Stimulated activated naive B cell treated with anti-CD40 and anti-IgM and Interleukin-4, amounts not matched to agents 10 μg/mL and 1 μg/mL and 100 μg/mL, for 72 hours (primary cell): ENCODE results near the gene SLC1A2.
"Not testable (repeated sequence)": the region's sequence is repeated elsewhere in the genome, so short reads cannot be mapped to it uniquely, and the experiment has no call there.

Experiments
- ATAC-seq, 2 donors: fragments of 150-1000 bp; cut with Tn5 transposase; replicated peaks; 2 replicates each; pipeline ENCODE4 v1.10.0; 2021; ENCODE audit warnings: moderate library complexity in 1 of 2
- DNase-seq: peaks from one replicate; pipeline ENCODE4 v3.0.0; 2021
- H3K27ac Mint-ChIP-seq: one replicate; pipeline ENCODE4 v1.8.0; 2022; ENCODE audit warnings: mild to moderate bottlenecking, mixed read lengths
- H3K27me3 Mint-ChIP-seq, 2 donors: one replicate each; pipeline ENCODE4 v1.8.0; 2022; ENCODE audit warnings: mixed read lengths in 2 of 2
- H3K36me3 Mint-ChIP-seq, 2 donors: one replicate each; pipeline ENCODE4 v1.8.0; 2022; ENCODE audit warnings: mixed read lengths in 2 of 2, mild to moderate bottlenecking in 1 of 2
- H3K4me1 Mint-ChIP-seq, 2 donors: one replicate each; pipeline ENCODE4 v1.8.0; 2022; ENCODE audit warnings: mixed read lengths in 2 of 2, mild to moderate bottlenecking in 1 of 2
- H3K4me3 Mint-ChIP-seq, 2 donors: one replicate each; pipeline ENCODE4 v1.8.0; 2022; ENCODE audit warnings: mild to moderate bottlenecking in 2 of 2, mixed read lengths in 2 of 2, moderate library complexity in 1 of 2
- H3K9me3 Mint-ChIP-seq, 2 donors: one replicate each; pipeline ENCODE4 v1.8.0; 2022; ENCODE audit warnings: mixed read lengths in 2 of 2, mild to moderate bottlenecking in 1 of 2

Gene SLC1A2

DNA sequence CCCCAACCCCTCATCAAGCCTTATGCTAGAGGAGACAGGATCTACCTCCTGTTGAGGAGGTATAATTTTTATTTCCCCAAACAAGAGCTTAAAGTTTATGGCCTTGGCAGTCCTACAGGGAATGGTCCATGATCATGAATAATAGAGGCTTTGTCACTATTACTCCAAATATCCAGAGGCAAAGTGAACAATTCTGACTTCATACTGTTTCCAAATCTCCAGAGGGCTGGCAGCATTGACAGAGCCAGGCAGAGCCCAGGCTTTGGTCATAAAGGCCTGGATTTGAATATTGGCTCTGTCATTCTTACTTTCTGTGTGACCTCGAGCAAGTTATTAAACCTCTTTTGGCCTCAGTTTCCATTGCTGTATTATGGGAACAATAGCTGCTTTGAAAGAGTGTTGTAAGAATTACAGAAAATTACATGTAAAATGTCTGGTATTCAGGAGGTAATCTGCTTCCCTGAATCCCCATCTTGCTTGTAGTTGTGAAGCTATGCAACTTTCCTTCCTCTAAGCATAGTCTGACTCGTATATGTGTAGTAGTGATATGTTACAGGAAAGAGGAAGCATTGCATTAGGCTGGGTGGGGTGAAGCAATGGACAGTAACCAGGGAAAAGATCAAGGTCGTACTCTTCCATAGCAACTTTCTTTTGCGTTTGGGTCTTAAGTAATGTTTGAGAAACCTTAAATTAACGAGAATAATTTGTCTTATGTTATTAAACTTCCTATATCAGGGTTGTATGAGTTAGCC lies 191.6 kb downstream of the SLC1A2 start:
- Mint-ChIP-seq H3K9me3 (peaks cover 0 to 2% of the 10 kb centered on the region in 2 donors), H3K27me3 (no peaks in the 10 kb centered on the region), H3K4me3 (no peak overlapping the region), H3K4me1 (peaks cover 5 to 22% of the 10 kb centered on the region in 2 donors), H3K27ac (no peak overlapping the region), H3K36me3 (peaks cover 63 to 76% of the 10 kb centered on the region in 2 donors)
- DNase-seq (no peak), ATAC-seq (peak; percentile 16 to 46)

DNA sequence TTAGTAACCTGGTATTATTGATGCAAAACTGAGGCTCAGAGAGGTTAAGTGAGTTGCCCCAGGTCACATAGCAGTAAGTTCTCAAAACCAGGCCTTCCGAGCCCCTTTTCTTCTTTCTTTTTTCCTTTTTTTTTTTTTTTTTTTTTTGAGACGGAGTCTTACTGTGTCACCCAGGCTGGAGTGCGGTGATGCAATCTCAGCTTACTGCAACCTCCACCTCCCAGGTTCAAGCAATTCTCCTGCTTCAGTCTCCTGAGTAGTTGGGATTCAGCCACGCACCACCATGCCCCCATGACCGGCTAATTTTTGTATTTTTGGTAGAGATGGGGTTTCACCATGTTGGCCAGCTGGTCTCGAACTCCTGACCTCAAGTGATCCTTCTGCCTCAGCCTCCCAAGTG lies 192.6 kb downstream of the SLC1A2 start:
- DNase-seq, H3K9me3 Mint-ChIP-seq, H3K27ac Mint-ChIP-seq, H3K27me3 Mint-ChIP-seq, ATAC-seq, H3K4me3 Mint-ChIP-seq: not testable (repeated sequence)
- Mint-ChIP-seq H3K36me3 (peaks cover 55 to 73% of the 10 kb centered on the region in 2 donors), H3K4me1 (peaks cover 5 to 17% of the 10 kb centered on the region in 2 donors)

DNA sequence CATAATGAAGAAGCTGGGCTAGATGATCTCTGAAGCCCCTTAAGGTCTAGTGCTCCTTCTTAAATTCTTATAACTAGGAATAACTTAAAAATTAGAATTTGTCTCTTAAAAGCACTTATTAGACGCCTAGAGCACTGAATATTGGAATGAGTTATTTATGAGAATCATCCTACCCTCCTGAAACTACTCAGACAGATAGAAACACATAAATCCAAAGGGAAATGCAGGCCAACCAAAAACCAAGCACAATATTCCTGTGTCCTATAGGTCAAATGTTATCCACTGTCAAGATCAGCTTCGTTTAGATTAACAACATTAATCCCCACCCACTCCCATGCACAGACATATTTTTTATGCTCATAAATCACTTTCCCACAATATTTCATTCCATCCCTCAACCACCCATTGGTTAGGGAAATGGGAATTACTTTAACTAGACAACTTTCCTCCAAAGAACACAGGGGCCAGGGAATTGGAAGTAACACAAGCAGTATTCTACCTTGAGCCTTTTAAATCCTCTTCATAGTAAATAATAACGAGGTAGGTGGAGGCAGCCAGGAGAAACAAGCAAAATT lies 193.3 kb downstream of the SLC1A2 start:
- no peak for DNase-seq
- no peaks in the 10 kb centered on the region for H3K27me3 Mint-ChIP-seq
- no peak overlapping the region for H3K4me3 Mint-ChIP-seq
- no peaks in the 10 kb centered on the region for H3K9me3 Mint-ChIP-seq
- H3K36me3 Mint-ChIP-seq = peaks cover 55 to 72% of the 10 kb centered on the region in 2 donors
- no peak overlapping the region for H3K27ac Mint-ChIP-seq
- ATAC-seq = no peak
- peaks cover 5 to 17% of the 10 kb centered on the region in 2 donors for H3K4me1 Mint-ChIP-seq

DNA sequence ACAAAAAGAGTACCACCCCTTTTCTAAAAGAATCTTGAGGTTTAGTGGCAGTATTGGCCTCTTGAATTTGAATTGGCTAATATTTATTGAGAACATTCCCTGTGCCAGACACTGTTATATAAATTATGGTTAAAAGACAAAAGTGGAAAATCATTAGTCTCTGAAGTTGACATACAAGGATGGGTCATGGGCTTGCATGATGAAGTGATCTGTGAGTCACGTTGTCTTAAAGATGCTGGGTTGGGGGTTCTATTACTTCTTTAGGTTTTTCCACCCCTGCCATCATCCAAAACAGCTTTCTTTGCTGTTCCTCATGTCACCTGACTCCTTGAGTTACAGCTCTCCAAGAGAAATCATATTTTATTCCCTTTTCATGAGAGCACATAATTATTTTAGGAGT lies 195.4 kb downstream of the SLC1A2 start:
- Mint-ChIP-seq H3K36me3 (peaks cover 48 to 66% of the 10 kb centered on the region in 2 donors), H3K4me1 (peaks cover 7 to 27% of the 10 kb centered on the region in 2 donors), H3K9me3 (no peaks in the 10 kb centered on the region), H3K4me3 (no peak overlapping the region), H3K27me3 (no peaks in the 10 kb centered on the region), H3K27ac (no peak overlapping the region)
- ATAC-seq (no peak), DNase-seq (no peak)

DNA sequence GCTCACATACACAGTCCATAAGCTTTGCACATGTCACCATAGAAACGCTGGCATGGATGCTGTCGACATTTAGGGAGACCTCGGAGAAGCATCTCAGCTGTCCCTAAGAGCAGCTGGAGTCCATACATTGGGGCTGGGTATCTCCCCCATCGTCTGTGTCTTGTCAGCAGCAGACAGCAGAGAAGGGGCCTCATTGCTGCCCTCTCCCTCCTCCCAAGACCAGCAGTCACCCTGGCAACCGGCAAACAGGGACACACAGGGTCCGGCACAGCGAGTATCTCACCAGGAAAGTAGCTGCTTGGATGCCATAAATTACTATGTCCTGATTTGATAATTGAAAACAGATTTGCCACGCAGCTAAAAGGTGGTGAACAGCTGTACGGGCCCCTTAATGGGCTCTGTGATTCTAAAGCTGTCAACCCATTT lies 196.0 kb downstream of the SLC1A2 start:
- H3K4me3 Mint-ChIP-seq = no peak overlapping the region
- H3K4me1 Mint-ChIP-seq = peaks cover 10 to 27% of the 10 kb centered on the region in 2 donors
- peaks cover 48 to 68% of the 10 kb centered on the region in 2 donors for H3K36me3 Mint-ChIP-seq
- ATAC-seq = no peak
- H3K27ac Mint-ChIP-seq = no peak overlapping the region
- no peaks in the 10 kb centered on the region for H3K27me3 Mint-ChIP-seq
- DNase-seq = no peak
- H3K9me3 Mint-ChIP-seq = no peaks in the 10 kb centered on the region

DNA sequence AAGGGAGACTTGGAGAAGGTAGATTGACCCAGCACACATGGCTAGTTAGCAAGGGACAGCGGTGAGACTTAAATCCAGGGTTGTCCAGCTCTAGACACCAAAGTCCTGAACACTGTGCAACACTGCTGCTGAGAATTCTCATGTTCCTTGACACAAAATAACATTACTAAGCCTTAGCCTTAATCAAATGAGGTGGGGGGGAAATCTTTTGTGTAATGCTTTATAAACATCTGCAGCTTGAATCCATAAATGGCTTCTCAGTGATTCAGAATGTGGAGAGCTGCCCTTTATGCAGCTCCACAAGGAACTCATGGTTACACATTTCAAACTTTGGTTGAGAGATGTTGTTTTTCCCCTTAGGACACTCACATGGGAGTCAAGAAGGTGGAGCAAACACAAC lies 200.4 kb downstream of the SLC1A2 start:
- Mint-ChIP-seq H3K4me1 (peaks cover 32 to 46% of the 10 kb centered on the region in 2 donors), H3K27me3 (no peaks in the 10 kb centered on the region), H3K36me3 (peaks cover 48 to 66% of the 10 kb centered on the region in 2 donors), H3K9me3 (no peaks in the 10 kb centered on the region), H3K4me3 (no peak overlapping the region), H3K27ac (no peak overlapping the region)
- DNase-seq (no peak), ATAC-seq (no peak)

DNA sequence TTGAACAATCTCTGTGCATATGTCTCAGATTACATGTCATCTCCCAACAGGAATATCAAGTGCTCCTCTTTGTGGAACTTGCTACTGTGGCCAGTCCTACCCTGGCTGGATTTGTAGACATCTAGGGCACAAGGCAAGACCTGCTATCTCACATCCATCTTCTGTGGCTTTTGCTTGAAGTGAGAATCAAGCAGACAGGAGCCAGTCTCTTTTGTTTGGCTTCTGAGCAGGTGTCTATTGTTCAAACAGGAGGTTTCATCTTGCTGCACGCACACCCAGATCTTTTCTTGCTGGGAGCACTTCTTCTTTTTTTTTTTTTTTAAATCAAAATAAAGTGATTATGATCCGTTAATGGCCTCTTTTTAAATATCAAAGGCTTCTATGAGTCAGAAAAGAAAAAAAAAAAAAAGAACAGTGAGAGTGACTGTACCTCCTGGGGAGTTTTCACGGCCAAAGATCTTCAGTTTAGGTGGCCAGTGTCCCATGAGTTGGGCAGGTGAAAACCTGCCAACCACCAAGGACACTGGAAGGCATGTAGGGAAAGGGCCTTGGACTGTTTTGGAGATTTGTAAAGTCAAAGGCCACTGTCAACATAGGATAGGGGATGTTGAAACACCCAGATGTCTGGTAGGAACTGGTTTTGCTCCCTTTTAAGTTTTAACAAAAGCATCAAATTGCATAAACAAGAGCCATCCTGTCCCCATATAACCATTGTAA lies 202.2 kb downstream of the SLC1A2 start:
- Mint-ChIP-seq H3K4me1 (peaks cover 43 to 64% of the 10 kb centered on the region in 2 donors), H3K27ac (peak overlapping the region; percentile 97), H3K4me3 (peak overlapping the region; percentile 32 to 80), H3K36me3 (peaks cover 45 to 68% of the 10 kb centered on the region in 2 donors), H3K27me3 (no peaks in the 10 kb centered on the region), H3K9me3 (peaks cover 2 to 5% of the 10 kb centered on the region in 2 donors)
- DNase-seq (peak; percentile 27), ATAC-seq (peak; percentile 63 to 80)

DNA sequence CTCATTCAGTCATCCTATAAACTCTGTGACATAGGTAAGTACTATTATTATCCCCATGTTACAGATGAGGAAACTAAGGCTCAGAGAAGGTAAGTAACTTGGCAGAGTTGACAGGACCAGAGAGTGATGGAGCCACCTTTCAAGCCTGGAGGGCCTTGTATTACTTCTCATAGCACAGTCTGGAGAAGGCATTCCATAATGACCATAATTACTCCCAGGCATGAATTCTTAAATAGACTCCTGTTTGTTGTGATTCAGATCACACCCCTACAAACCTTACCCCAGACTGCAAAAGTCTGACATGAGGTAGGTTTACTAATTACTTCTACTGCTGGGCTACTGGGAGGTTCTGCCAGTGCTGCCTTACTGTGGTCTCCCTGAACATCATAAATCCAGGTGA lies 203.4 kb downstream of the SLC1A2 start:
- no peaks in the 10 kb centered on the region for H3K27me3 Mint-ChIP-seq
- H3K27ac Mint-ChIP-seq = peak overlapping the region; percentile 97
- peaks cover 52 to 72% of the 10 kb centered on the region in 2 donors for H3K36me3 Mint-ChIP-seq
- ATAC-seq = no peak
- peak overlapping the region in 1 of 2 donors; percentile 46 for H3K4me3 Mint-ChIP-seq
- H3K9me3 Mint-ChIP-seq = peaks cover 2 to 5% of the 10 kb centered on the region in 2 donors
- no peak for DNase-seq
- H3K4me1 Mint-ChIP-seq = peaks cover 51 to 76% of the 10 kb centered on the region in 2 donors

DNA sequence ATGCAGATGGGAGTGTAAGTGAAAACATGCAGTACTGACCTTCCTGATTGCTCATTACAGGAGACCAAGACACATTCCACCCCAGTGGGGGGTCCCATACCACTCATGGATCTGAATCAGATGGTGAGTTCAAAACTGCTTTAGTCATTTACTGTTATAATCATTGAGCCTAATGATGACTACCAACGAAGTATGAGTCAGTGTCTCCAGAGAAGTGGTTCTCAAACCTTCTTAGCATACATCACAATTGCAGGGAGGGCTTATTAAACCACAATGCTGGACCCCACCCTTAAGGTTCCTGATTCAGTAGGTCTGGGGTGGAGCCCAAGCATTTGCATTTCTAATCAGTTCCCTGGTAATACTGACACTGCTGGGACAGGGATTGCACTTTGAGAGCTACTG lies 204.6 kb downstream of the SLC1A2 start:
- Mint-ChIP-seq H3K4me1 (peaks cover 52 to 78% of the 10 kb centered on the region in 2 donors), H3K36me3 (peaks cover 57 to 77% of the 10 kb centered on the region in 2 donors), H3K27me3 (no peaks in the 10 kb centered on the region), H3K9me3 (peaks cover 2 to 5% of the 10 kb centered on the region in 2 donors), H3K27ac (peak overlapping the region; percentile 86), H3K4me3 (peak overlapping the region; percentile 39 to 46)
- ATAC-seq (peak; percentile 79 to 81), DNase-seq (peak; percentile 43)

DNA sequence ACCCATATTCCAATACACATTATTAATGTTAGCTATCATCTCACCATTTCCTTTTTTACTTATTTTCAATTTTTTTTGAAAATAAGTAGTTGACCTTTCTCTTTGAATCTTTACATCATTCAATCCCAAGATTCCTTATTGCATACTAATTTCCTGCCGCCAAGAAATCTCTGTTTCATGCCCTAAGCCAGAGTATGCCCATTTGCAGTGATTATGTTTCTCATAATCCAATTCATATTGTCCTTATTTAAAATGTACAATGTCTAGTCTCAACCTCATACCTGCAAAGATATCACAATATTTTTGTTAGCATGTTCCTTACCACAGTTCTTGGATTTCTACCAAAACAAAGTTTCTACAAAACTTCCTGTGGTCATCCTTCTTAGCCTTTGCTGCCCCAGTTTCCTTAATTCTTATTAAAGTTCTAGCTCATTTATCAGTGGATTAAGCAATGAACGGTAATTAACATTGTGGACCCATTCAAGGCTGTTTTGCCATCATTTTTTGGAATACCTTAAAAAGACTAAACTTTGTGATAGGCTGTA lies 205.1 kb downstream of the SLC1A2 start:
- Mint-ChIP-seq H3K4me3 (peak overlapping the region; percentile 39 to 46), H3K4me1 (peaks cover 52 to 73% of the 10 kb centered on the region in 2 donors), H3K27ac (peak overlapping the region; percentile 86), H3K27me3 (no peaks in the 10 kb centered on the region), H3K36me3 (peaks cover 59 to 77% of the 10 kb centered on the region in 2 donors), H3K9me3 (peaks cover 4 to 5% of the 10 kb centered on the region in 2 donors)
- DNase-seq = no peak
- no peak for ATAC-seq

DNA sequence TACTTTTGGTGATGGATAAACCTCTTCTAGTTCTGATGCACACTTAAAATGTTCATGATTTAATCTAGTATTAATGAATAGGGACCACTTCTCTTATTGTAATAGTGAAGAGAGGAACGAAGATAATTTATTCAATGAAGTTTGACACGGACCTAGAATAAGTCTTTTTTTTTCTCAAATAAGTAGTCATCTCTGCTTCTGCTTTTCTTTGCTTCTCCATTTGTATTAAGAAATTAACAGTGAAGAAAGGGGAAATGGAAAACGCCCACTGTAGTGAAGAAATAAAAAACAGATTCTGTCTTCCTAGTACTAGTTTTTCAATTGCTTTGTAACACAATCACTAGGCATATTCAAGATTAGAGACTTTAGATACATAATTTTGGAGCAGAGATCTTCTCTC lies 207.4 kb downstream of the SLC1A2 start:
- DNase-seq (no peak), ATAC-seq (peak; percentile 74 to 76)
- Mint-ChIP-seq H3K4me1 (peaks cover 48 to 80% of the 10 kb centered on the region in 2 donors), H3K36me3 (peaks cover 67 to 82% of the 10 kb centered on the region in 2 donors), H3K4me3 (peak overlapping the region; percentile 48 to 66), H3K27me3 (no peaks in the 10 kb centered on the region), H3K27ac (peak overlapping the region; percentile 90), H3K9me3 (peaks cover 5 to 6% of the 10 kb centered on the region in 2 donors)

DNA sequence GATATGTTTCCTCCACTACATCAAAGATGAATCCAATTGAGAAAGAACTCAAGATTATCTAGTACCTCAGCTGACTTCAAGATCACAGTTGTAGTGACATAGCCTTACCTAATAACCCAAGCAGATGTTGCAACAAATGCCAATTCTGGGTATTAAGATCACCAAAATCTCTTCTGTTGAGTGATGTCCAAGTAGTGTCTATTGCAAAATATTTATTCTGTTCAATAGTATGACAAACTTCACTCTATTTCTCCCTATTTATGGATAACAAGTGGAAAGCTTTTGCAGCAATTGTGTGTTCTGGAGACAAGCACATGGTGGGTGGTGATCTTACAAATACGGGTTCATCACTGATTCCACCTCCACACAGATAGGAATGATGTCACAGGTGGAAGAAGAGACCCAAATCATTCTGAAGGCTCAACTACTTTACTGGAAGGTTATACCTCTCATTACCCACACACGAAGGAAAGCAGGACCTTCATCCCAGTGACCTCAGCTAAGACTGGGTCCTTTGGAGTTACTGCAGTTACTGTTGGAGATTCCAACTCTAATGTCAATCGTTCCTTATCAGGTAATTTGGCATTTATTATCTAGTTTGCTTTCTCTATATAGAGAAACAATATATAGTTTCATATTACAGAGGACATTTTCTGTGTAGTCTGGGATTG lies 208.3 kb downstream of the SLC1A2 start:
- ATAC-seq = no peak
- H3K36me3 Mint-ChIP-seq = peaks cover 65 to 81% of the 10 kb centered on the region in 2 donors
- no peaks in the 10 kb centered on the region for H3K27me3 Mint-ChIP-seq
- H3K27ac Mint-ChIP-seq = peak overlapping the region; percentile 90
- DNase-seq = no peak
- peaks cover 5 to 8% of the 10 kb centered on the region in 2 donors for H3K9me3 Mint-ChIP-seq
- peaks cover 42 to 70% of the 10 kb centered on the region in 2 donors for H3K4me1 Mint-ChIP-seq
- H3K4me3 Mint-ChIP-seq = peak overlapping the region; percentile 62 to 66

DNA sequence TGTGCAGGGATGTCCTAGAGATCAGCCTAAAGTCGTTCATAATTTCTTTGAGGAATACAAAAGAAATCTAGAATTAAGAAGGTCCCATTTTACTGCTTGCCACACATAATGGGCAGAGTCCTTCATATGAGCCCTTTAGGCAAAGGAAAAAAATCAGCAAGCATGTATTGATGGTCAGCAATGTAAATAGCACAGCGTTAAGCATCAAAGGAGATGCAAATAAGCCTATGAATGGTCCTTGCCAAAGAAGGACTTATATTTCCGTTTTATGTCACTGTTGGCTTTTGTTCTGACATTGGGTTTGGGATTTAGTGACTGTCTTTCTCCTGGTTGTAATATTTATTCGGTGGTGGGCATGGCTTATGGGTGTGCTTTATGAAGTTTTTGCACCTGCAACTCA lies 210.6 kb downstream of the SLC1A2 start:
- DNase-seq = no peak
- no peak for ATAC-seq
- H3K27ac Mint-ChIP-seq = no peak overlapping the region
- peaks cover 65 to 83% of the 10 kb centered on the region in 2 donors for H3K36me3 Mint-ChIP-seq
- H3K27me3 Mint-ChIP-seq = no peaks in the 10 kb centered on the region
- H3K4me1 Mint-ChIP-seq = peaks cover 26 to 48% of the 10 kb centered on the region in 2 donors
- H3K4me3 Mint-ChIP-seq = no peak overlapping the region
- H3K9me3 Mint-ChIP-seq = peaks cover 4 to 8% of the 10 kb centered on the region in 2 donors
